GM12872 (cell line): ENCODE results near the gene C3orf20.
A peak's percentile ranks its signal among the peaks of the same experiment; 100 is the strongest.

Source experiments
- CTCF ChIP-seq: IDR thresholded peaks from 3 replicates; pipeline ENCODE4 v1.5.1; 2011; ENCODE audit warnings: low read depth, mild to moderate bottlenecking, low read length, moderate library complexity; ENCODE audit not compliant: insufficient read depth

C3orf20 gene

GRCh38 chr3:14779069-14779685 is 104.2 kb downstream of the C3orf20 start:
- no peak for TF ChIP-seq CTCF

- peak; percentile 82 for TF ChIP-seq CTCF
Observed at GRCh38 chr3:14780927-14781507, 106.1 kb downstream of the C3orf20 start.

- TF ChIP-seq CTCF, result no peak
Observed at GRCh38 chr3:14783480-14784086, 108.6 kb downstream of the C3orf20 start.

- no peak for TF ChIP-seq CTCF
Observed at GRCh38 chr3:14784087-14784681, 109.2 kb downstream of the C3orf20 start.

- TF ChIP-seq CTCF, result no peak
Observed at GRCh38 chr3:14785207-14786155, 110.5 kb downstream of the C3orf20 start.

- no peak for TF ChIP-seq CTCF
Observed at GRCh38 chr3:14786369-14786768, 111.4 kb downstream of the C3orf20 start.
